Adrenal gland (tissue), 5 donors: ENCODE measurements around the gene ADISSP.

Source experiments
- POLR2A ChIP-seq, 2 donors: fragments of 450-650 bp; IDR thresholded peaks; one replicate each; pipeline ENCODE4 v1.6.1; 2017; ENCODE audit warnings: antibody characterized with exemption in 2 of 2, mild to moderate bottlenecking in 2 of 2, moderate library complexity in 1 of 2
- TF ChIP-seq, protein P1 (sequence below), 6 experiments: fragments of 450-650 bp in 4 of 6; fragments of 200-600 bp in 2 of 6; sonication (generic) in 1 of 6; IDR thresholded peaks; 1 replicate in 5 of 6; 2 replicates in 1 of 6; pipeline versions ENCODE4 v1.5.1 to v1.8.0; 2016 to 2021; ENCODE audit warnings: antibody characterized with exemption in 6 of 6, mild to moderate bottlenecking in 2 of 6, moderate library complexity in 1 of 6
- donor health status: DM: no; HTN: no; CAD: no.

DNA sequence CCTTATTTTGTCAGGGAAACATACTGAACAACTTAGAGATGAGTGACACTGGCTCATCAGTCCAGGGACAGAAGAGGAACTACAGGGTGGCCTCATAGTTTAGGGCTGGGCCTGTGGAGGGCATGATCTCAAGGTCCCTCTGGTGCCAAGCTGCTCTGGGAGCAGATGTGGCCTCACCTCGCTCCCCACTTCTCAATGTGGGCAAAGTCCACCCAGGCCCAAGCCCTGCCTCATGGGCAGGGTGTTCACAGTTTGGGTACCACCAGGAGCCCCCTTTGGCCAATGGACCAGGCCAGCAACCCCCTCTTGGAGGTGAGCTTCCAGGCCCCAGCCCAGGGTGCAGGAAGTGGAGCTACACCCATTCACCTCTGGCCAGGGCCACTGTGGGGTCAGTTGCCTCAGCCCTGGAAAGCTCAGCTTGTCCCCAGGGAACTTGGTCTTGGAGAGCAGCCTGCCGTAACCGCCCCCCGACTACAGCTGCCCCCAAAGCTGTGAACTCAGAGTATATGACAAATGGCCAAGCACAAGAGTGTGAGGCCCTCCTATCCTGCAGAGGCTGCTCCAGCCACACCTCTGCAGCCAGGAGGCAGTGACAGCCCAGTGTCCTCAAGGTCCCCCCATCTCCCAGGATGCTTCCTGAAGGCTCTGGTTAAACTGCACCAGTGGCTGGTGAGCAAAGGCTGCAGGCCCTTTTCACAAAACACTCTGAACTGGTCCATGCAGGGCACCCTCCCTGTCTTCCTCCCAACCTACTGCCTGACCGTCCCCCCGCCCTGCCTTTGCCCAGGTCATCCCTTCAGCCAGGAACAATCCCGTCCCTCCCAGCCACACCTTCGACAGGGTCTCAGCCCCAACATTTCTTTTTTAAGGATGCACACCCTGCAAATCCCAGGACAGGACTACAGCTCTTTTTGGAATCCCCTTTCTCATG, 3.6 kb downstream of the ADISSP start:
- TF ChIP-seq, protein P1, sequence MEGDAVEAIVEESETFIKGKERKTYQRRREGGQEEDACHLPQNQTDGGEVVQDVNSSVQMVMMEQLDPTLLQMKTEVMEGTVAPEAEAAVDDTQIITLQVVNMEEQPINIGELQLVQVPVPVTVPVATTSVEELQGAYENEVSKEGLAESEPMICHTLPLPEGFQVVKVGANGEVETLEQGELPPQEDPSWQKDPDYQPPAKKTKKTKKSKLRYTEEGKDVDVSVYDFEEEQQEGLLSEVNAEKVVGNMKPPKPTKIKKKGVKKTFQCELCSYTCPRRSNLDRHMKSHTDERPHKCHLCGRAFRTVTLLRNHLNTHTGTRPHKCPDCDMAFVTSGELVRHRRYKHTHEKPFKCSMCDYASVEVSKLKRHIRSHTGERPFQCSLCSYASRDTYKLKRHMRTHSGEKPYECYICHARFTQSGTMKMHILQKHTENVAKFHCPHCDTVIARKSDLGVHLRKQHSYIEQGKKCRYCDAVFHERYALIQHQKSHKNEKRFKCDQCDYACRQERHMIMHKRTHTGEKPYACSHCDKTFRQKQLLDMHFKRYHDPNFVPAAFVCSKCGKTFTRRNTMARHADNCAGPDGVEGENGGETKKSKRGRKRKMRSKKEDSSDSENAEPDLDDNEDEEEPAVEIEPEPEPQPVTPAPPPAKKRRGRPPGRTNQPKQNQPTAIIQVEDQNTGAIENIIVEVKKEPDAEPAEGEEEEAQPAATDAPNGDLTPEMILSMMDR (IDR thresholded peaks at IDR 0.05) = no peak
- no peak for TF ChIP-seq POLR2A (IDR thresholded peaks at IDR 0.05)
